GM19467 (cell line): ENCODE measurements around the gene PCGF5.
"Not testable (repeated sequence)": the region's sequence is repeated elsewhere in the genome, so short reads cannot be mapped to it uniquely, and the experiment has no call there.

Experiments
- ATAC-seq: cut with Tn5 transposase; IDR thresholded peaks from one replicate; pipeline ENCODE4 v1.9.1; 2021; ENCODE audit warnings: mild to moderate bottlenecking, moderate library complexity; ENCODE audit not compliant: unreplicated experiment

PCGF5 gene

GRCh38 chr10:91220194-91220953, at the start of gene PCGF5:
PCGF5 (plus strand) TSS chr10:91220663; CDS start chr10:91222872, 2,209 bp downstream.
- peak; percentile 98 for ATAC-seq

DNA sequence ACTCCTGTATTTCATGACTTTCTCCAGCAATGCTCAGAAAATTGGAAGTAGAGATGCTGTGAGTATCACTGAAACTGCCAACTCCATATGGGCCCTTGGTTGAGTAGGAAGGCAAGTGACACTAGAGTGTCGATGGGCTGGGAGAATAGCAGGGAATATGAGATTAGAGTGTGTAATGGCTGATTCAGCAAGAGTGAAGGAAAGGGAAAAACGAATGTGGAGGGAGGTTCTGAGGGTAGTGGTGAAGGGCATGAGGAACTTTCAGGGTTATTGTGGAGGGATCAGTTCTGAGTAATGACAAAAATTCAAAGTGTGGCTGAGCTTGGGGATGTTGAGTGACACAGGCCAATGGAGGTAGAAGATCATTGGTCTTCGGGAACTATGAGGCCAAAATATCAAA, 49.0 kb upstream of the PCGF5 start:
- ATAC-seq, result no peak

DNA sequence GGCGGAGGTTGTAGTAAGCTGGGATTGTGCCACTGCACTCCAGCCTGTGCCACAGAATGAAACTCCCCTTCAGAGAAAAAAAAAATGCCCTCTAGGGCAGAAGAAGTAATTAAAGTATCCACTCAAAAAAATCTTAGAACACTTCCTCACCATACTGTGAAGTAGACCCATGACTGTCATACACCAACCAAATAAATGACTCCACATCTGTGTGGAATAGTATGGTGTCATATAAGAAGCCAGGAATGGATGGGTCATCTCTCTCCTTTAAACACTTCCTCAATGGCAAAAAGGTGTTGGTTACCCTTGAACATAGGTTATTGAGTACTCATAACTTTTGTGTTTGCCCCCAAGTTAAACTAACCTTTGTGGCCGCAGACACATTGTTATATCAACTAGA, 48.1 kb upstream of the PCGF5 start:
- no peak for ATAC-seq

DNA sequence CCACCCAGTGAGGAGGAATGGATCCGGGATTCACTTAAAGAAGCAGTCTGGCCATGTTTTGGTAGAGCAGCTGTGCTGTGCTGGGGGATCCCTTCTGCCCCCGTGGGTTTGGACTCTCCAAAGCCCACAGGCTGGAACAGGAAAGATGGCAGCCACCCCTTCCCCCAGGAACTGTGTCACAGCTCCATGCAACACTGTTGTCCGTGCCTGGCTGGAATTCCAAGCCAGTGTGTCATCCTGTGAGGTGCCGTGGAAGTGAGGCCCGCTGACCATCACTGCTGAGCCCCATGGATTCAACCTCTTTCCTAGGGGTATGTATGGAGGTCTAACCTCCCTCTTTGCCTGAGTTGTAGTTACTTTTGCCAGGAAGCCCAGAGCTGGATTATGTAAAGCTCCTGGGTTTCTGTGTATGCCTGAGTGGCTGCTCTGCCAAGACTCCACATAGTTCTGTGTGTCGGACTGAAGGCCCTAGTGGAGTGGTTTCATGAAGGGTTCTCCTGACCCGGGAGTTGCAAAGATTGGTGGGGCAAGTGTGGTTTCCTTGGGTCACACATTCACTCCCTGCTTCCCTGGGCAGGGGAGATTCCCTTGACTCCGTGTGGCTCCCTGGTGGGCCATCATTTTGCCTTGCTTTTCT, 35.1 kb upstream of the PCGF5 start:
- no peak for ATAC-seq

- no peak for ATAC-seq
Observed at GRCh38 chr10:91187156-91187555, 33.3 kb upstream of the PCGF5 start.

DNA sequence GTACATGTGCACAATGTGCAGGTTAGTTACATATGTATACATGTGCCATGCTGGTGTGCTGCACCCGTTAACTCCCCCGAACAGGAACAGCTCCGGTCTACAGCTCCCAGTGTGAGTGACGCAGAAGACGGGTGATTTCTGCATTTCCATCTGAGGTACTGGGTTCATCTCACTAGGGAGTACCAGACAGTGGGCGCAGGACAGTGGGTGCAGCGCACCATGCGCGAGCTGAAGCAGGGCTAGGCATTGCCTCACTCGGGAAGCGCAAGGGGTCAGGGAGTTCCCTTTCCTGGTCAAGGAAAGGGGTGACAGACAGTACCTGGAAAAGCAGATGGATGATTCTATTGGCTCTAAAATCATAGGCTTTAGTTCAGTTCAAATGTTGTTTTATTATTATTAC, 32.5 kb upstream of the PCGF5 start:
- ATAC-seq, result not testable (repeated sequence)

GRCh38 chr10:91188889-91189288, 31.6 kb upstream of the PCGF5 start:
- ATAC-seq, result no peak

- no peak for ATAC-seq
Observed at GRCh38 chr10:91190388-91190870, 30.0 kb upstream of the PCGF5 start.

DNA sequence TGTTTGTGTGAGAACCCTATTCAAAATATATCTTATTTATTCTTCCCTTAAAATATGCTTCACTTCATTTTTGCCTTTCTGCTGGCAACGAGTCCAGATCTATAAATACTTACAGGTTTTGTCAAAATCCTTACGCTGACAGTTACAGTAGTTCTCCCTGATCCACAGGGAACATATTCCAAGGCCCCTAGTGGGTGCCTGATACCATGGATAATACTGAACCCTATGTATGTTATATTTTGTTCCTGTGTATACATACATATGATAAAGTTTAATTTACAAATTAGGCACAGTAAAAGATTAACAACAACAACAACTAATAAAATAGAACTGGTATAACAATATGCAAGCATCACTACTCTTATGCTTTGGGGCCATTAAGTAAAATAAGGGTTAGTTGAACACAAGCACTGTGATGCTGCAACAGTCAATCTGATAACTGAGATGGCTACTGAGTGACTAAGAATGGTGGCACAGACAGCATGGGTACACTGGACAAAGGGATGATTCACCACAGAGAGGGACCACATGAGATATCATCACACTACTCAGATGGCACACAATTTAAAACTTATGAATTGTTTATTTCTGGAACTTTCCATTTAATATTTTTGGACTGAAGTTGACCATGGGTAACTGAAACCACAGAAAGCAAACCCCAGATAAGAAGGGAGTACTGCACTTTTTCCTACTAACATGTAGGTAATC, 29.4 kb upstream of the PCGF5 start:
- ATAC-seq, result no peak

- ATAC-seq, result no peak
Observed at GRCh38 chr10:91191584-91191919, 28.9 kb upstream of the PCGF5 start.

- ATAC-seq, result no peak
Observed at GRCh38 chr10:91194497-91195179, 25.8 kb upstream of the PCGF5 start.

- ATAC-seq, result no peak
Observed at GRCh38 chr10:91196268-91197048, 24.0 kb upstream of the PCGF5 start.

DNA sequence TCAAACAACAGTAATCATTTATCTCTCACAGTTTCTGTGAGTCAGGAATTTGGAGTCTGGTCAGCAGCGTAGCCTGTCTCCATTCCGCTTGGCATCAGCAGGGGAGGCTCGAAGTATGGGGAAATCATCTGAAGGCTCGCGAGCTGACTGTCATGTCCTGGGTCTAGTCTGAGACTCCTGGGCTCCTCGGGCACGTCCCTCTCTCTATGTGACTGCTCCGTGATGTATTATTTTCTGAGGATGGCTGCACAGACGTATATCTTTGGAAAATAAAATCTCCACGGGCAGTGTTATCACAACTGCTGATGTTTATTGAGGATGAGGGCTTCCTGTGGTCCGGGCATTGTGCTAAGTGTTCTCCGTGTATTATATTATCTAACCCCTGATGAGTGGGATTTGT, 23.3 kb upstream of the PCGF5 start:
- ATAC-seq, result no peak

GRCh38 chr10:91198781-91199180, 21.7 kb upstream of the PCGF5 start:
- peak; percentile 63 for ATAC-seq

DNA sequence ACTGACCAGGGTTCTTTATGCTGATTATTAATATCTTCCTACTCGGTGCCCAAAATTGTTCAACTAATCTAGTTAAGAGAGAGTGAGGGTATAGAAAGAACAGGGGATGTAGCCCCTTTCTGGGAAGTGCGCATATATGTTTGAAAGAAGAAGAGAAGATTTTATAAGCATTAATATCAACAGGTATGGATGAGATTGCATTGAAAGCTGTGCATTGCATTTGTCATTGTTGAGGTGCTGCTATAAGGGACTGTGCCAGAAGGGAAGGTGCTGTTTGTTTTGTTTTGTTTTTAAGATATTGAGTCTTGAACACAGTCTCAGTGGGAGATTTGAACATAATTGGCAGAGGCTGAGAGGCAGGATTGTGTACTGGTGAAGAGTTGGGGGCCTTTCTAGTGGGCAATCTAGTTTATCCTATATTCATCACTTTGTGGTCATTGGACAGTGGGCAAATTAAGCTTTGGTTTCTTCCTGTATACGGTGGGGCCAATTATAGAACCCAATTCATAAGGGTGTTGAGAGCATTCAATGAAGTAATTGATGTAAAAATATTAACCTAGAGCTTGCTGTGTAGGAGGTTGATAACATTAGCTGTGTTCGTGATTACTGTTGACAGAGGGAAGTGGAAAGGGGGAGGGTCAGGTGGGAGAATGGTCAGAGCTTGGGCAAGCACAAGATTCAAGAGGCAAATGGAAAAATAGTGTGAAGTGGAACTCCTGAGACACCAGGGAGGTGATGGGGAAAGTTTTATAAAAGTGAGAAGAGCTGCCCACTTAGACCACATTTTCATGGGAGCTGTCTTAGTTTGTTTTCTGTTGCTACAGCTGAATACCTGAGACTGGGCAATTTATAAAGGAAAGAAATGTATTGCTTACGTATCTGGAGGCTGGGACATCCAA, 19.9 kb upstream of the PCGF5 start:
- ATAC-seq, result no peak

DNA sequence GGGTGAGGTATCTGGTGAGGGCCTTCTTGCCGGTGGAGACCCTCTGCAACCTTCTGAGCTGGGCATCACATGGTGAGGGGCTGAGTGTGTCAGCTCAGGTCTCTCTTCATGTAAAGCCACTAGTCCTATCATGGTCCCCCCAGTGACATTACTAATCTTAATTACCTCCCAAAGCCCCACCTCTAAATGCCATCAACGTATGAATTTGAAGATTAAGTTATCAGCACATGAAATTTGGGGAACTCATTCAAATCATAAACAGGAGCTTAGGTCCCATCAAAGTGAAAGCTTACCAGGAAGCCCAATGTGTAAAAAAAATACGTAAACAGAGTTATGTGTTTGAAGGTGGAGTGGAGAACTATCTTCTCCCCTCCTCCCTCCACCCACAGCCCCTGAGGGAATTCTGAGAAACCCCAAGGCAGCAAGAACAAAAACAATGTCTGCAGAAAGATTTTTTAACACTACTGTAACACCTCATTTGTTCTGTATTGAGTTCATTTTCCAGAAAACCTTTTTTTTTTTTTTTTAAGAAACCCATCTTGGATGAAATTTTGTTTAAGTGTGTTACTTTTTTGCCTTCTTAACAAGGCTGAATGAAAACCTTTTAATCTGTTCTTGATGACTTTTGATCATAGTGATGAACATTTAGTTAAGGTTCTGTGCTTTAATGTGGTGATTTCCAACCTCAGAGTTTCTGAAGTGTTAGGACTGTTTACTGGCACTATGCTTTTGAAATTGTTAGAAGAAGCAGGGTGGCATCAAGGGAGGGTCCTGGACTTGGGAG, 19.1 kb upstream of the PCGF5 start:
- ATAC-seq, result no peak

DNA sequence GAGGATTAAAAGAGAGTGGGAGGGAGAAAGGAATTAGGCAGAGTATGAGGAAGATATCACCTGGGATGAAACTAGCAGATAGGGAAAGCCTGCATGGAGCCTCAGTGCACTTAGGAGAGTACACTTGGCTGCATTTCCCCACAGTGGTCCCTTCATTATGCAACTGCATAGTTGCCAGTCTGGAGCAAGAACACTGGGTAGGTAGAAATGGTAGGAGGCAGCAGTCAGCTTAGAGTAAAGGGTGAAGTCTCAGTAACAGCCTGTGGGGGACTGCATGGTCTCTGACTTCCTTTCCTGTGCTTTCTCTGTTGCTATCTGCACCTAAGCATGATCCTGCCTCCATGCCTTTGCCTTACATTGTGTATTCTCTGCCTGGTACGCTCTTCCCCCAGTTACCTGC, 14.0 kb upstream of the PCGF5 start:
- ATAC-seq, result peak; percentile 50

DNA sequence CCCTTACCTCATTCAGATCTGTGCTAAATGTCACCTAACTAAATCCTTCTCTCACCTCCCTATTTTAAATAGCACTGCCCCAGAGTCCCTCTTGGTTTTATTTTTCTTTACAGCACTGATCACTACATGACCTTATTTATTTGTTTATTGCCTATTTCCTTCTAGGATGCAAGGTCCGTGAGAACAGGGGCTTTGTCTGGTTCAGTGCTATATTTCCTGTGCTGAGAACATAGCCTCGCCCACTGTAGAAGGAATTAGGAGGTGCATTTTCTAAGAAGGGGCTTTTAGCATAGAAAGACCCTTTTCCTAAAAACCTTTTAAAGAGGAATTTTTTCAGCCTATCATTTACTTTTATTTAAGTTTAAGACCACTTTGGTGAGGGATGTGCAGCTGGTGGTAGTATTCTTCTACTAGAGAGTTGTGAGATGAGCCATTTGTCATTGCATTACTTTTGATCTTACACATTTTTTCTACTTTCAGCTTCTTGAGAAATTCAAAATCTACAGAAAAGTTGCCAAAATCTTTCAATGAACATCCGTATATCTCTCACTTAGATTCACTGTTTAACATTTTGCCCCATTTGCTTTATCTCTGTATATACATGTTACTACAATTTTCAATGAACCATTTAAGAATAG, 13.5 kb upstream of the PCGF5 start:
- peak; percentile 18 for ATAC-seq
